Kidney (tissue), 14 donors: ENCODE data around the gene SERPINE1. TPM values are rescaled to one million over a fixed set of nuclear protein-coding genes. Genes with fewer than 3 reads are reported as not detected.

ENCODE experiments used
- DNase-seq, 5 donors: peaks; one replicate each; pipeline ENCODE4 v3.0.0-alpha.2; 2013 to 2020
- FAIRE-seq: peaks from 2 replicates; lab custom pipeline; 2012; peaks lifted over from hg19 to GRCh38; lab: Jason Lieb, UNC
- H3K27ac ChIP-seq, 2 donors: one replicate each; pipeline ENCODE4 v1.7.0; 2013; ENCODE audit warnings: low read depth in 2 of 2, low read length in 2 of 2, inconsistent platforms in 1 of 2
- H3K27me3 ChIP-seq: one replicate; pipeline ENCODE4 v1.7.1; 2013; ENCODE audit warnings: low read length, inconsistent platforms; ENCODE audit not compliant: control insufficient read depth, insufficient read depth
- H3K36me3 ChIP-seq, 3 donors: one replicate each; pipeline versions ENCODE4 v1.7.0 to v1.7.1; 2013; ENCODE audit warnings: low read length in 3 of 3, control low read depth in 1 of 3, inconsistent platforms in 1 of 3; ENCODE audit not compliant: insufficient read depth in 3 of 3, control insufficient read depth in 2 of 3
- H3K4me1 ChIP-seq, 3 donors: one replicate each; pipeline versions ENCODE4 v1.7.0 to v1.7.1; 2013; ENCODE audit warnings: low read length in 3 of 3, inconsistent platforms in 1 of 3, low read depth in 1 of 3; ENCODE audit not compliant: control insufficient read depth in 2 of 3, insufficient read depth in 2 of 3
- H3K4me3 ChIP-seq, 3 donors: one replicate each; pipeline versions ENCODE4 v1.7.0 to v1.8.1; 2013; ENCODE audit warnings: low read length in 3 of 3, control low read depth in 1 of 3, inconsistent platforms in 1 of 3
- H3K9ac ChIP-seq, 3 donors: one replicate each; pipeline versions ENCODE4 v1.7.0 to v1.7.1; 2013; ENCODE audit warnings: low read length in 3 of 3, control low read depth in 1 of 3, inconsistent platforms in 1 of 3
- H3K9me3 ChIP-seq, 3 donors: one replicate each; pipeline versions ENCODE4 v1.7.0 to v1.7.1; 2013; ENCODE audit warnings: low read length in 3 of 3, control low read depth in 1 of 3, inconsistent platforms in 1 of 3; ENCODE audit not compliant: control insufficient read depth in 2 of 3, insufficient read depth in 1 of 3
- intact Hi-C: fragments of 100-400 bp; cut with DNase I; formaldehyde crosslinking; loops from one replicate; pipeline ENCODE4 v1.11.1; 2022
- polyA plus RNA-seq: library from polyadenylated mRNA; stranded (reverse); fragments of 350-450 nt; fragmentation: Illumina TruSeq; extraction: RNeasy Lipid Tissue Mini Kit (QIAGEN cat#74804); gene quantifications from one replicate; pipeline ENCODE4 v1.2.3, GENCODE V29; 2014; ENCODE audit warnings: low read depth, low replicate concordance; ENCODE audit not compliant: insufficient read depth
- total RNA-seq: library from RNA; stranded (reverse); fragmentation: NEBNext Ultra II Directional; extraction: Animal tissue kit (Norgen Biotek cat#: 25700); gene quantifications from one replicate; pipeline ENCODE4 v1.2.1, GENCODE V29; 2021
- TF ChIP-seq, protein P1 (sequence below): IDR thresholded peaks from 3 replicates; pipeline ENCODE4 v1.5.1; 2012; ENCODE audit warnings: mild to moderate bottlenecking, moderate library complexity, borderline replicate concordance; ENCODE audit not compliant: insufficient read depth; ENCODE audit errors: extremely low read depth
- donor health status: control.
- donor health status: control.
- donor health status: control.
- donor health status: control.
- donor health status: control.
- donor health status: DM: yes; HTN: yes; CAD: no.
- donor health status: Normal renal cell carcinoma (clear cell type).

The SERPINE1 gene
- total and polyA plus RNA-seq, 2 donors from 2014 or later = 3.5 to 9.9 TPM

DNA sequence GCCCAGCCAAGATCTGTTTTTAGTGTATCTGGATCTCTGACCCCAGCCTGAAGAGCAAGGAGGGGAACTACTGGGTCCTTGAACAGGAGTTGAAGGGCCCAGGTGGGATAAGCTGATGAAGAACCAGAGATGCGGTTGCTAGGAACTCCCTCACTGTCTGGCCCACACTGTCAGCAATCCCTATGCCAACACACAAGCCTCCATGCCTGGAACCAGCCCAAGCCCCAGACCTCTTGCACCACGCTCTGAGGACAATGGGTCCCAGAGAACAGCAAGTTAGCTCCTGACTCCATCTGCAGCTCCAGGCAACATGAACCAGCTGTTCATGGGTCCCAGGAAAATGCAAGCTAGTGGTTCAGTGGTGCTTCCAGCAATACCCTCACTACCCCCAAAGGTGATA lies 50.7 kb downstream of the SERPINE1 start:
- no peaks in the 10 kb centered on the region for H3K9me3 ChIP-seq
- intact Hi-C loops = no loop called here
- FAIRE-seq (no peak), DNase-seq (no peak)
- peaks cover 49% of the 10 kb centered on the region for H3K27me3 ChIP-seq
- H3K4me3 ChIP-seq = no peak overlapping the region
- no peak overlapping the region for H3K27ac ChIP-seq
- no peaks in the 10 kb centered on the region for H3K36me3 ChIP-seq
- H3K9ac ChIP-seq = no peak overlapping the region
- peaks cover 0 to 5% (median 0%) of the 10 kb centered on the region in 3 donors for H3K4me1 ChIP-seq
- TF ChIP-seq, protein P1, sequence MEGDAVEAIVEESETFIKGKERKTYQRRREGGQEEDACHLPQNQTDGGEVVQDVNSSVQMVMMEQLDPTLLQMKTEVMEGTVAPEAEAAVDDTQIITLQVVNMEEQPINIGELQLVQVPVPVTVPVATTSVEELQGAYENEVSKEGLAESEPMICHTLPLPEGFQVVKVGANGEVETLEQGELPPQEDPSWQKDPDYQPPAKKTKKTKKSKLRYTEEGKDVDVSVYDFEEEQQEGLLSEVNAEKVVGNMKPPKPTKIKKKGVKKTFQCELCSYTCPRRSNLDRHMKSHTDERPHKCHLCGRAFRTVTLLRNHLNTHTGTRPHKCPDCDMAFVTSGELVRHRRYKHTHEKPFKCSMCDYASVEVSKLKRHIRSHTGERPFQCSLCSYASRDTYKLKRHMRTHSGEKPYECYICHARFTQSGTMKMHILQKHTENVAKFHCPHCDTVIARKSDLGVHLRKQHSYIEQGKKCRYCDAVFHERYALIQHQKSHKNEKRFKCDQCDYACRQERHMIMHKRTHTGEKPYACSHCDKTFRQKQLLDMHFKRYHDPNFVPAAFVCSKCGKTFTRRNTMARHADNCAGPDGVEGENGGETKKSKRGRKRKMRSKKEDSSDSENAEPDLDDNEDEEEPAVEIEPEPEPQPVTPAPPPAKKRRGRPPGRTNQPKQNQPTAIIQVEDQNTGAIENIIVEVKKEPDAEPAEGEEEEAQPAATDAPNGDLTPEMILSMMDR = no peak

DNA sequence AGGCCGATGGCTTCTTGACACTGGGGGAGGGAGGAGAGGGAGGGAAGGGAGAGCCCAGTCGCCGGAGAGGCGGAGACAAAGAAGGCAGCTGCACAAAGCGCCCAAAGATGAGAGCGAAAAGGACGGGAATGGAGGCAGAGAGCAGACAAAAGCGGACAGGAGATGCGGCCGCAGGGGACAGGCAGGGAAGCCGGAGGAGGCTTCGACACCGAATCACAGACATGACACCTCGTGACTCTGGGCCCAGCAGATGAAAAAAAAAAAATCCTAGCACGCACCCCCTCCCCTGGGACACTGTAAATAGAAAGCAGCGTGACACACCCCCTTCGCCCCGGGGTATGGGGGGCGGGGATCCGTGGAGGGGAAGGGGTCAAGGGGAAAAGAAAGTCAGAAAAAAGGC lies 52.2 kb downstream of the SERPINE1 start:
- no peaks in the 10 kb centered on the region for H3K9me3 ChIP-seq
- TF ChIP-seq, protein P1 = no peak
- no peaks in the 10 kb centered on the region for H3K36me3 ChIP-seq
- H3K27ac ChIP-seq = no peak overlapping the region
- H3K4me1 ChIP-seq = no peaks in the 10 kb centered on the region
- H3K9ac ChIP-seq = no peak overlapping the region
- H3K4me3 ChIP-seq = no peak overlapping the region
- H3K27me3 ChIP-seq = peaks cover 41% of the 10 kb centered on the region
- DNase-seq = no peak
- no peak for FAIRE-seq
- intact Hi-C loops = no loop called here

DNA sequence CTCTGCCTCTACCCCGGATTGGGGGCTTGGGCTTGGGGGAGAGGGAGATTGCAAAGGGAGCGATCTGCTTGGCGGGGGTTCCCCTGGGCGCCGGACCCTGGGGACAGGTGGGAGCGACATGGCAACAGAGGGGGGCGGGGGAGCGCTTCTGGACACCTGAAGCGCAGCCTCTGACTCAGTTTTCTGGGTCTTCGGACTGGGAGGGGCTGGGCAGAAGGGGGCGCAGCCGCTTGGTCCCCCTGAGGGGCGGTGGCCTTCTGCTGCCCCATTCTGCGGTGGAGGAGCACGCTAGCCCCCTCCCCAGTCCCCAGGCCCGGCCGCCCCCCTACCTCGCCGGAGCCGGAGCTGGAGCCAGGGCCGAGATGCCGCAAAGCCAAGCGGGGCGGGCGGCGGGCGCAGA lies 52.8 kb downstream of the SERPINE1 start:
- FAIRE-seq = no peak

More for the DNA sequence above, 52.8 kb downstream of the SERPINE1 start:
- intact Hi-C loops = no loop called here
- TF ChIP-seq, protein P1 = no peak
- H3K9ac ChIP-seq = no peak overlapping the region
- no peaks in the 10 kb centered on the region for H3K4me1 ChIP-seq
- H3K27ac ChIP-seq = no peak overlapping the region
- peaks cover 36% of the 10 kb centered on the region for H3K27me3 ChIP-seq
- no peaks in the 10 kb centered on the region for H3K9me3 ChIP-seq
- no peaks in the 10 kb centered on the region for H3K36me3 ChIP-seq
- H3K4me3 ChIP-seq = no peak overlapping the region
- DNase-seq = no peak
